Fibroblast of pulmonary artery (primary cell): ENCODE data around the gene MRPL28.
A peak's percentile ranks its signal among the peaks of the same experiment; 100 is the strongest.
"Not testable (repeated sequence)": the region's sequence is repeated elsewhere in the genome, so short reads cannot be mapped to it uniquely, and the experiment has no call there.

Source experiments
- DNase-seq: peaks from one replicate; pipeline ENCODE4 v3.0.0-alpha.2; 2010; ENCODE audit warnings: low read depth
- H3K4me3 ChIP-seq: replicated peaks from 2 replicates; pipeline ENCODE4 v1.5.1; 2011; ENCODE audit warnings: low read depth, mild to moderate bottlenecking, control low read depth, low read length, moderate library complexity
- TF ChIP-seq, protein P1 (sequence below): IDR thresholded peaks from 2 replicates; pipeline ENCODE4 v1.5.1; 2011; ENCODE audit warnings: mild to moderate bottlenecking, control low read depth, low read length, inconsistent platforms; ENCODE audit errors: missing control alignments

MRPL28 gene

DNA sequence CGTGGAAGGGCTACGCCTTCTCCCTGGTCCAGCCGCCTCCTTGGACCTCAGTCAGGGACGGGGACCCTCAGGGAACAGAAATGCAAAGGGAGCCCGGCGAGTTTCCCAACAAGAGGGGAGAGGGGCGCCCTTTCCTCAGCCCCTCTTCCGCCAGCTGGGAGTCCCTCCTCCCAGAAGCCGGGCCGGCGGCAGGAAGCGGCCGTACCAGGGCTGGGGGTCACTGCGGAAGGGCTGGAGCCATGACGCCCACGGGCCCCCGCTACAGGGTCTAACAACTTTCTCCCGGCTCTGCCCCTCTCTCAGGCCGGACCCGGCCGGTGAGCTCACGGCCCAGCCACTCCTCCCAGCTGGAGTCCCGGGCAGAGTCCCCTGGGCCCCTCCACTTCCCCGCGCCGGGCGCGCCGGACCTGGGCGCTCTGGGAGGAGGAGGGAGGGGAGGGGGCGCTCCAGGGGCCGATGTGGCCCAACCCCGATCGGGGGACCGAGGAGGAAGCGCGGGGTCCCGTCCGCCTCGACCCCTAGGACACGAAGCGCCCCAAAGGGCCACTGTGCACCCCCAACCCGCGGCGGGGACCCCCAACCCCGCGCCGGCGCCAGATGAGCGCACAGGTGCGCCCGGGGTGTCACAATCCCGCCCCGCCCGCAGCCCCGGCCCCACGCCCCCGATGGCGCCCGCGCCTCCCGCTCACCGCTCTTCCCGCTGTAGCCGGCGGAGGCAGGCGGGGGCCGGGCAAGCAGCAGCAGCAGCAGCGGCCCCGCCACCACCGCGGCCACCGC lies 10.9 kb upstream of the MRPL28 start:
- H3K4me3 ChIP-seq: peak overlapping the region; percentile 76
- no peak for DNase-seq
- TF ChIP-seq, protein P1, sequence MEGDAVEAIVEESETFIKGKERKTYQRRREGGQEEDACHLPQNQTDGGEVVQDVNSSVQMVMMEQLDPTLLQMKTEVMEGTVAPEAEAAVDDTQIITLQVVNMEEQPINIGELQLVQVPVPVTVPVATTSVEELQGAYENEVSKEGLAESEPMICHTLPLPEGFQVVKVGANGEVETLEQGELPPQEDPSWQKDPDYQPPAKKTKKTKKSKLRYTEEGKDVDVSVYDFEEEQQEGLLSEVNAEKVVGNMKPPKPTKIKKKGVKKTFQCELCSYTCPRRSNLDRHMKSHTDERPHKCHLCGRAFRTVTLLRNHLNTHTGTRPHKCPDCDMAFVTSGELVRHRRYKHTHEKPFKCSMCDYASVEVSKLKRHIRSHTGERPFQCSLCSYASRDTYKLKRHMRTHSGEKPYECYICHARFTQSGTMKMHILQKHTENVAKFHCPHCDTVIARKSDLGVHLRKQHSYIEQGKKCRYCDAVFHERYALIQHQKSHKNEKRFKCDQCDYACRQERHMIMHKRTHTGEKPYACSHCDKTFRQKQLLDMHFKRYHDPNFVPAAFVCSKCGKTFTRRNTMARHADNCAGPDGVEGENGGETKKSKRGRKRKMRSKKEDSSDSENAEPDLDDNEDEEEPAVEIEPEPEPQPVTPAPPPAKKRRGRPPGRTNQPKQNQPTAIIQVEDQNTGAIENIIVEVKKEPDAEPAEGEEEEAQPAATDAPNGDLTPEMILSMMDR: no peak

- H3K4me3 ChIP-seq: peak overlapping the region; percentile 76
These were observed 10.3 kb upstream of the MRPL28 start for GRCh38 chr16:380762-381011.

GRCh38 chr16:379961-380761 lies 9.8 kb upstream of the MRPL28 start:
- H3K4me3 ChIP-seq: peak overlapping the region; percentile 76
- TF ChIP-seq, protein P1: no peak
- DNase-seq: no peak

More at GRCh38 chr16:380762-381011, 10.3 kb upstream of the MRPL28 start:
- TF ChIP-seq, protein P1: no peak
- DNase-seq: no peak

GRCh38 chr16:379183-379960 lies 9.0 kb upstream of the MRPL28 start:
- no peak overlapping the region for H3K4me3 ChIP-seq
- TF ChIP-seq, protein P1: no peak
- no peak for DNase-seq

GRCh38 chr16:378821-379182 lies 8.5 kb upstream of the MRPL28 start:
- DNase-seq: no peak
- TF ChIP-seq, protein P1: no peak
- no peak overlapping the region for H3K4me3 ChIP-seq

DNA sequence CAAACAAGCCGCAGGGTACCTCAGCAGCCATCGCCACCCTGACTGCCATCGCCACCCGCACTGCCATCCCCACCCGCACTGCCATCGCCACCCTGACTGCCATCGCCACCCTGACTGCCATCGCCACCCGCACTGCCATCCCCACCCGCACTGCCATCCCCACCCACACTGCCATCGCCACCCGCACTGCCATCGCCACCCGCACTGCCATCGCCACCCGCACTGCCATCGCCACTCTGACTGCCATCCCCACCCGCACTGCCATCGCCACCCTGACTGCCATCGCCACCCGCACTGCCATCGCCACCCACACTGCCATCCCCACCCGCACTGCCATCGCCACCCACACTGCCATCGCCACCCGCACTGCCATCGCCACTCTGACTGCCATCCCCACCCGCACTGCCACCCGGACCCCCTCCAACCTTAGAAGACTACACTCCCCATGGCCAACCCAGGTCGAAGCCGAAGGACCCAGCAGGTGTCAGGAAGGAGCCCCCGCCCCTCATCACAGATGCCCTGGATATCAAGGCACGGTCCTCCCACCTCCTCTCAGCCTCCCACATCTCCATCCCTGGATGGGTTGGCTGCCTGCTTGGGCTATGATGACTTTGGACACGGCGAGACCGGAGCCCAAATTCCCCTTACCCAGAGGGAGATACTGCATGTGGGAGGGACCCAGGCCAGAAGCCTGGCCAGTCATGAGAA lies 7.9 kb upstream of the MRPL28 start:
- not testable (repeated sequence) for H3K4me3 ChIP-seq, DNase-seq
